ENCODE results near the gene ACSL4. TPM values are rescaled to one million over a fixed set of nuclear protein-coding genes. Genes with fewer than 3 reads are reported as not detected.

ACSL4 gene
- total RNA-seq, 1 donor from 2014 or later, result 62.4 TPM

GRCh38 chrX:109760209-109760921, 27.3 kb upstream of the ACSL4 start:
- Mint-ChIP-seq H3K4me1 (peaks cover 24% of the 10 kb centered on the region), H3K27ac (ENCODE audit: unreplicated experiment) (peak overlapping the region; percentile 9), H3K4me3 (no peak overlapping the region)

DNA sequence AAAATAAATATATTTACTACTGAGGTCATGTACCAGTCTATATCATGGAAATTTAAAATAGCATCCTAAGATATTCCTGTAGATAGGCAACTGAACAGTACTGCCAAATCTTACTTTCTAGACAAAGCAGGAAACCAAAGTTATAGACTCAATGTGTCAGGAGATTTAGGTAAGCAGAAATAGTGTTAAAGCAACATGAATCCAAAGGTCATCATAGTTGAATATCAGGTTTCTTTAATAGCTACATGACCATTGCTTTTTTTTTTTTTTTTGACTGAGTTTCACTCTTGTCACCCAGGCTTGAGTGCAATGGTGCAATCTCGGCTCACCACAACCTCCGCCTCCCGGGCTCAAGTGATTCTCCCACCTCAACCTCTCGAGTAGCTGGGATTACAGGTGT, 20.2 kb upstream of the ACSL4 start:
- Mint-ChIP-seq H3K27ac (ENCODE audit: unreplicated experiment) (no peak overlapping the region), H3K4me1 (peaks cover 5% of the 10 kb centered on the region), H3K4me3 (no peak overlapping the region), H3K27me3 (ENCODE audit: low read depth) (no peaks in the 10 kb centered on the region), H3K9me3 (peaks cover 22% of the 10 kb centered on the region), H3K36me3 (ENCODE audit: low read depth) (peaks cover 8% of the 10 kb centered on the region)
- no peak for TF ChIP-seq CTCF (conservative IDR thresholded peaks at IDR 0.05)
- no peak for DNase-seq (ENCODE audit: low read depth, low spot score)

More at GRCh38 chrX:109760209-109760921, 27.3 kb upstream of the ACSL4 start:
- no peaks in the 10 kb centered on the region for H3K27me3 Mint-ChIP-seq (ENCODE audit: low read depth)
- peaks cover 11% of the 10 kb centered on the region for H3K9me3 Mint-ChIP-seq
- TF ChIP-seq CTCF (conservative IDR thresholded peaks at IDR 0.05), result no peak
- H3K36me3 Mint-ChIP-seq (ENCODE audit: low read depth), result peaks cover 4% of the 10 kb centered on the region
- DNase-seq (ENCODE audit: low read depth, low spot score), result no peak

DNA sequence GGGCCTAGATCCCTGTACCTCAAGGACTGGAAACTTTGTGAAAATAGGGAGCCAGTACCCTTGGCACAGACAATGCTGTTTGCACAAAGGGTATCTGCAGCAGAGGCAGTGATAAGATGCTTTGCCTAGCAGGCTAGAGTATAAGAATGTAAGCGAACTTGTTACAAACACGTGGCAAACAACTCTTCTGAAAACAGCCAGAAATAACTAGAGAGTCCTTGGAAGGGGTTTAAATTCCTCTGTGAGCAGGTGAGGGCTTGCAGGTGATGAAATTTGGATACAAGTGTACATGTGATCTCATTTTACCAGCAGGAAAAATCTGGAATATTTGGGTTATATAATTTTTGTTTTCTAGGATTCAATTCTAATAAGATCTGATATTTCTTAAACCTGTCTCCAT, 18.6 kb upstream of the ACSL4 start:
- DNase-seq (ENCODE audit: low read depth, low spot score), result no peak
- no peak overlapping the region for H3K4me3 Mint-ChIP-seq
- peaks cover 8% of the 10 kb centered on the region for H3K36me3 Mint-ChIP-seq (ENCODE audit: low read depth)
- H3K4me1 Mint-ChIP-seq, result peaks cover 5% of the 10 kb centered on the region
- H3K27ac Mint-ChIP-seq (ENCODE audit: unreplicated experiment), result no peak overlapping the region
- H3K9me3 Mint-ChIP-seq, result peaks cover 17% of the 10 kb centered on the region
- no peaks in the 10 kb centered on the region for H3K27me3 Mint-ChIP-seq (ENCODE audit: low read depth)
- no peak for TF ChIP-seq CTCF (conservative IDR thresholded peaks at IDR 0.05)

DNA sequence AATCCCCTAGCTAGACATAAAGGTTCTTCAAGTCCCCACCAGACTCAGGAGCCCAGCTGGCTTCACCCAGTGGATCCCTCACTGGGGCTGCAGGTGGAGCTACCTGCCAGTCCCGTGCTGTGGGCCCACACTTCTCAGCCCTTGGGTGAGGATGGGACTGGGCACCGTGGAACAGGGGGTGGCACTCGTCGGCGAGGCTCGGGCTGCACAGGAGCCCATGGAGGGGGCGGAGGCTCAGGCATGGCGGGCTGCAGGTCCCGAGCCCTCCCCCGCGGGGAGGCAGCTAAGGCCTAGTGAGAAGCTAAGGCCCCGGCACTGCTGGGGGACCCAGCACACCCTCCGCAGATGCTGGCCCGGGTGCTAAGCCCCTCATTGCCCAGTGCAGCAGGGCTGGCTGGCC, 16.1 kb upstream of the ACSL4 start:
- Mint-ChIP-seq H3K4me3 (no peak overlapping the region), H3K4me1 (peaks cover 5% of the 10 kb centered on the region), H3K9me3 (peaks cover 4% of the 10 kb centered on the region), H3K27me3 (ENCODE audit: low read depth) (no peaks in the 10 kb centered on the region), H3K36me3 (ENCODE audit: low read depth) (no peaks in the 10 kb centered on the region), H3K27ac (ENCODE audit: unreplicated experiment) (no peak overlapping the region)
- TF ChIP-seq CTCF (conservative IDR thresholded peaks at IDR 0.05), result no peak
- DNase-seq (ENCODE audit: low read depth, low spot score), result no peak

DNA sequence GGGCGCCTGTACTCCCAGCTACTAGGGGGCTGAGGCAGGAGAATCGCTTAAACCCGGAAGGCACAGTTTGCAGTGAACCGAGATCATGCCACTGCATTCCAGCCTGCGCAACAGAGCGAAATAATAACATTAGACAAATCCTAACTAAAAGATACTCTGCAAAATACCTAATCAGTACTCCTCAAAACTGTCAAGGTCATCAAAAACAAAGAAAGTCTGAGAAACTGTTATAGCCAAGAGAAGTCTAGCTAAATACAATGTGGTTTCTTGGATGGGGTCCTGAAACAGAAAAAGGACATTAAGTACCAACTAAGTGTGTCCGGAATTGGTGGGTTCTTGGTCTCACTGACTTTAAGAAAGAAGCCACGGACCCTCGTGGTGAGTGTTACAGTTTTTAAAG, 14.6 kb upstream of the ACSL4 start:
- H3K27me3 Mint-ChIP-seq (ENCODE audit: low read depth), result no peaks in the 10 kb centered on the region
- peaks cover 4% of the 10 kb centered on the region for H3K9me3 Mint-ChIP-seq
- H3K27ac Mint-ChIP-seq (ENCODE audit: unreplicated experiment), result no peak overlapping the region
- H3K4me1 Mint-ChIP-seq, result peaks cover 5% of the 10 kb centered on the region
- no peak overlapping the region for H3K4me3 Mint-ChIP-seq
- DNase-seq (ENCODE audit: low read depth, low spot score), result no peak
- H3K36me3 Mint-ChIP-seq (ENCODE audit: low read depth), result no peaks in the 10 kb centered on the region
- no peak for TF ChIP-seq CTCF (conservative IDR thresholded peaks at IDR 0.05)

Data from neural crest cell (in vitro differentiated cells).